SK-N-DZ (cell line): ENCODE data around the gene CEACAM20.
"Not testable (repeated sequence)": the region's sequence is repeated elsewhere in the genome, so short reads cannot be mapped to it uniquely, and the experiment has no call there.

Experiments used
- DNase-seq: peaks from one replicate; pipeline ENCODE4 v3.0.0-alpha.2; 2015; ENCODE audit warnings: low spot score
- small RNA-seq, 2 experiments: library from RNA; depleted of rRNA; stranded (forward); fragments of <200 nt; gene quantifications; one replicate each; pipeline ENCODE3, GENCODE V24; 2014

CEACAM20 gene

DNA sequence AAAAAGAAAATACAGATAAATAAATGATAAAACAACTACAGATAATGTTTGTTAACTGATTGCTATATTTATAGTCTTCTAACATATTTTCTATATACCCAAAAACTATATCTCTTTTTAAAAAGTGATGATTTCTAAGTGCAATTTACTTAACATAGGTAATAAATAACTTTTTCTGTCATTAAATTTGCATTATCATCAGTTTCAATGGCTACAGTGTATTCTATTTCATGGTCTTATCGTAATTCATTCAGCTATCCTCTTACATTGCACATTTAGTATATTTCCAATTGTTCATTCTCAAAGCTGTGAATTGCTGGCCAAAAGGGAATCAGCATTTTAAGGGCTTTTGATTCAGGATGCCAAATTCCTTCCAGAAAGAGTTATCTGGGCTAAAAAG is 32.8 kb downstream of the CEACAM20 start:
- no peak for DNase-seq

DNA sequence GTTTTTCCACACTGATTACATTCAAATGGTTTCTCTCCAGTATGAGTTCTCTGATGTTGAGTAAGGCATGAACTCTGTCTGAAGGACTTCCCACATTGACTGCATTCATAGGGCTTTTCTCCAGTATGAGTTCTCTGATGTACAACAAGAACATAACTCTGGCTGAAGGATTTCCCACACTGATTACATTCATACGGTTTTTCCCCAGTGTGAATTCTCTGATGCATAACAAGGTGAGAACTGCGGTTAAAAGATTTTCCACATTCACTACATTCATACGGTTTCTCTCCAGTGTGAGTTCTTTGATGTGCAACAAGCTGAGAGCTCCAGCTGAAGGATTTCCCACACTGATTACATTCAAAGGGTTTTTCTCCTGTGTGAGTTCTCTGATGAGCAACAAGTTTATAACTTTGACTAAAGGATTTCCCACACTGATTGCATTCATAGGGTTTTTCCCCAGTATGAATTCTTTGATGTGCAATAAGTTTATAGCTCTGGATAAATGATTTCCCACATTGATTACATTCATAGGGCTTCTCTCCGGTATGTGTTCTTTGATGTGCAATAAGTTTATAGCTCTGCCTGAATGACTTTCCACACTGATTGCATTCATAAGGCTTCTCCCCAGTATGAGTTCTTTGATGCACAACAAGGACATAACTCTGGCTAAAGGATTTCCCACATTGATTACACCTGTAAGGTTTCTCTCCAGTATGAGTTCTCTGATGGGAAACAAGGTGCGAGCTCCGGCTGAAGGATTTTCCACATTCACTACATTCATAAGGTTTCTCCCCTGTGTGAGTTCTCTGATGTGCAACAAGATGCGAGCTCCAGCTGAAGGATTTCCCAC is 52.7 kb downstream of the CEACAM20 start:
- peak; percentile 29 for DNase-seq

DNA sequence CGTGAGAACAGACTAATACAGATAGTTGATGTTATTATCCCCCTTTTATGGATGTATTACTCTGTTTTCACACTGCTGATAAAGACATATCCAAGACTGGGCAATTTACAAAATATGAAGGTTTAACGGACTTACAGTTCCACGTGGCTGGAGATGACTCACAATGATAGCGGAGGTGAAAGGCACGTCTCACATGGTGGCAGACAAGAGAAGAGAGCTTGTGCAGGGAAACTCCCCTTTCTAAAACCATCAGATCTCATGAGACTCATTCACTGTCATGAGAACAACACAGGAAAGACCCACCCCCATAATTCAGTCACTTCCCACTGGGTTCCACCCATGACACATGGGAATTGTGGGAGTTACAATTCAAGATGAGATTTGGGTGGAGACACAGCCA is 60.7 kb downstream of the CEACAM20 start:
- not testable (repeated sequence) for DNase-seq

DNA sequence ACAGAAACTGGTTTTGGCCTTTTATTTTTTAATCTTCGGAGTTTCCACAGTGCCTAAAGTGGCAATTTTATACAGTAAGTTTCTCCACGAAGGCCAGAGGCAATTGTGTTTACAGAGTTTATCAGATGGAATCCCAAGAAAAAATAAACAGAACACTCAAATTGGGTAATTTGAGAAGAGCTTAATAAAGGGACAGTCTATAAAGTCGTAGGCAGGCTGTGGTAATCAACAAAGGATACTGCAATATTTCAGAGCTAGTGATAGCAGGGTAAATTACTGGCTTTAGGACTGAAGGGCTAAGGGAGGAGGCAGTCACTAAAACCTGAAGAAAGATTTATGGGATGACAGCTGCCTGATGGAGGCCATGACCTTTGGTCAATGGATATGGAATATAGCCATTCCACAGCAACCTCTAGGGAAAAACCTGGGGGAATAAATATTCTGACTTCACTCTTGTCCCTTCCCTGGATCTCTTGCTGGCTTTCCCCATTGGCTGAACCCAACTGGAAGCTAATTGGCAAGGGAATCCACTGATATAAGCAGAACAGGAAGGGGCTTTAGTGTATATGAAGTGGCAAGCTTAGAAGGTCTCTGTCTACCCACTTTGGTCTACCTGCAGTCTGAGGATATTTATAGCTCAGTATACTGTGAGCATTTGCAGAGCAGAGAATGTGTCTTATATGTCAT is 66.7 kb downstream of the CEACAM20 start:
- DNase-seq: not testable (repeated sequence)

Small RNA genes lying within 50 kb of the gene (small RNA-seq; reads per million reads assigned to genes)
- 0 reads per million in 2 experiments for gene AC243964.1
